NCI-H345 treated with DMSO at 0.1 percent for 48 hours (cell line): ENCODE measurements around the gene MATK.

Experiments
- DNase-seq: peaks from one replicate; lab custom pipeline; 2025; ENCODE audit not compliant: unreplicated experiment; lab: John Stamatoyannopoulos, UW

Gene MATK

DNA sequence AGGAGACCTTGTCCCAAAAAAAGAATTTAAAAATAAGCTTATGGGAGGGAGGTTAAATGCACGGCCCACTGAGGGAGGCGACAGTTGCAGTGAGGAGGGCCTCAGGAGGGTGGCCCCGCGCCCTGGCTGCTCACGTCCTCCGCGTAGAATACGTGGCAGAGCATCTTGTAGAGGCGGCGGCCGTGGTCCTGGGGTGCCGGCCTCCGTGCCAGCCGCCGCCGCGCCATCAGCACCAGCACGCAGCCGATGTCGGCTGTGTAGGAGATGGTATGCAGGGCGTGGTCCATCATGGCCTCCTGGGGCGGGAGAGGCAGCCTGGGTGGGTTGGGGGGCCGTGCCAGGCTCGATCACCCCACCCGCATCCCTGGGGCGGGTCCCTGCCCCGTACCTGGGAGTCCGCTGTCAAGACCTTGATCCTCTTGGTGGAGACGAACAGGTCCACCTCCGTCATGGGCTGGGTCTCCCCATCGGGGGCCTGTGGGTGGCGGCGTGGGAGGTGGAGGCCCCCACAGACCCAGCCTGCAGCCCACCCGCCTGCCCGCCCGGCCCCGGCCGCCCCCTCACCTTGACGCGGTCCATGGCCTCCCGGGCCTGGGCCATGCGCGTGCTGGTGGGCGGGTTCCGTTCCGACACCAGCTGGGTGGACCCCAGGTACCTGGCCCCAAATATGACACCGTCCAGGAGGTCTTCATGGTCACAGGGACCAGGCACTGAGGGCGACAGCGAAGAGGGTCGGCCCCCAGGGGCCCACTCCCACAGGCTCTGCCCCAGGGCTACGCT, 32.4 kb downstream of the MATK start:
- DNase-seq: no peak

DNA sequence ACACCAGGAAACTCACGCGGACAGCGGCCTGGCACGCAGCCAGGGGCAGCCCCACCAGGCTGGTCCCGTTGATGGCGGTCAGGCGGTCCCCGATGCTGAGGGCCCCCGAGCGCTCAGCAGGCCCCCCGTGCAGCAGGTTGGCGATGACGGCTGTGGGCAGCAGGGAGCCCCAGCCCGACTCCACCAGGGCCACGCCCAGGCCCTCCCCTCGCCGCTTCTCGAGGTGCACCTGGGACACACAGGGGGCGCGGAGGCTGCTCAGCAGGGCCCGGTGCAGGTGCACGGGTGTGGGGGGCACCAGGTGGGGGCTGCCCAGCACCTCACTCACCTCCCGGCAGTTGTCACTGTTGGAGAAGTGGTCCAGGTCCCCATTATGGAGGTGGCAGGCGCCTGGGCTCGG, 33.7 kb downstream of the MATK start:
- DNase-seq: no peak

DNA sequence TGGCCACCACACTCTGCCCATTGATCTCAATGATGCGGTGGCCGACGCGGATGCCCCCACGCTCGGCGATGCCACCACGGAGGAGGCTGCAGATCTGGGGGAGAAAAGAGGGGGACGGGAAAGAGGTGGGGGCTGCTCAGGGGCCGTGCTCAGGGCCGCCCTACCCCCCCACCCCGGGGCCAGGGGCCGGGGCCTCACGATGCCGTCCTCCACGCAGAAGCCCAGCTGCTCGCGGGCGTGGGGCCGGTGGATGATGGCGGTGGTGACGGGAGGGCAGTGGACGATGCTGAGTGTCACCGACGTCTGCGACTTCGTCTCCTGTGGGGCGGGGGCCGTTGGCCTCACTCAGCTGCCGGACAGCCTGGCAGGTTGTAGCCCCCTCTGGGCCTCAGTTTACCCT, 34.9 kb downstream of the MATK start:
- no peak for DNase-seq

DNA sequence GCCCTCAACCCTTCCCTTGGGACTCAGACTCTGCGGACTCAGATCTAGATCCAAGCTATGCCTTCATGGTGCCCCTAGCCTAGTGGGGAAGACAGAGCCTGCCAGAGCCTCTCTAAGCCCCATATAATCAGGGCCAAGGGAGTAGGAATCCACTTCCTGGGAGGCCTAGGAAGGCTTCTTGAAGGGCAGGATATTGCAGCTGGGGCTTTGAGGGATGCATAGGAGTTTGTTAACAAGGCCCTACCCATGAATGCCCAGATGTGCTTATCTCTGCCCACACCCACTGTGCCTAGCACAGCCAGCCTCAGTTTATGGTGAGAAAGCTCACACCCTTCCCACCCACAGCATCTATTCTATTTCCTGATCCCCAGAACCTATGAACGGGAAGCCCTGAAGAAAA, 36.0 kb downstream of the MATK start:
- DNase-seq: no peak

DNA sequence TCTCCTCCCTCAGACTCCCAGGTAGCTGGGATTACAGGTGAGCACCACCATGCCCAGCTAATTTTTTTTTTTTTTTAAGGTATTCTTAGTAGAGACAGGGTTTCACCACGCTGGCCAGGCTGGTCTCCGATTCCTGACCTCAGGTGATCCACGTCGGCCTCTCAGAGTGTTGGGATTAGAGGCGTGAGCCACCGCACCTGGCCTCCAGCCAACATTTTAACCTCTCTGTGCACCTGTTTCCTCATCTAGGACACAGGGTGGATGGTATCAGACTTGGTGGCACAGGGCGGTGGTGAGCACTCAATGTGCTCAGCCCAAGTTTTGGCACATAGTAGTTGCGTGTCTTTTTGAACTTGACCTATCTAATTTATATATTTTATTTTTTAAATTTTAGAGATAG, 37.2 kb downstream of the MATK start:
- DNase-seq: no peak

DNA sequence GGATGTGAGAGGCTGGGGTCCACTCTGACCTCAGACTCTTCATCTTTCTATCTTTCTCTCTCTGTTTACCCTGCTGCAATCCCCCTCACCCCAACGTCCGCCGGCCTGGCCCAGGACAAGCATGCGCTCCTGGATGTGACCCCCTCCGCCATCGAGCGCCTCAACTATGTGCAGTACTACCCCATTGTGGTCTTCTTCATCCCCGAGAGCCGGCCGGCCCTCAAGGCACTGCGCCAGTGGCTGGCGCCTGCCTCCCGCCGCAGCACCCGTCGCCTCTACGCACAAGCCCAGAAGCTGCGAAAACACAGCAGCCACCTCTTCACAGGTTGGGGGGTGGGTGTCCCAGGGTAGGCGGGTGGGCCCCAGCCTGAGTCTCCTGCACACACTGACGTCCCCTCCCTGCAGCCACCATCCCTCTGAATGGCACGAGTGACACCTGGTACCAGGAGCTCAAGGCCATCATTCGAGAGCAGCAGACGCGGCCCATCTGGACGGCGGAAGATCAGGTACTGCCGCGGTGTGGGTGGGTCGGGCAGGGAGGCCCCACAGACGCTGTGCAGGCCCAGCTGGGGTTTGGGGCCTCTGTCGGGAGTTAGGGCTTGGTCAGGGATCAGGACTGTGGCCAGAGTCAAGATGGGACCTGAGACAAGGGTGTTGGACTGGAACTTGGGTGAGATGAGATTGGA, 39.7 kb downstream of the MATK start:
- DNase-seq: no peak

DNA sequence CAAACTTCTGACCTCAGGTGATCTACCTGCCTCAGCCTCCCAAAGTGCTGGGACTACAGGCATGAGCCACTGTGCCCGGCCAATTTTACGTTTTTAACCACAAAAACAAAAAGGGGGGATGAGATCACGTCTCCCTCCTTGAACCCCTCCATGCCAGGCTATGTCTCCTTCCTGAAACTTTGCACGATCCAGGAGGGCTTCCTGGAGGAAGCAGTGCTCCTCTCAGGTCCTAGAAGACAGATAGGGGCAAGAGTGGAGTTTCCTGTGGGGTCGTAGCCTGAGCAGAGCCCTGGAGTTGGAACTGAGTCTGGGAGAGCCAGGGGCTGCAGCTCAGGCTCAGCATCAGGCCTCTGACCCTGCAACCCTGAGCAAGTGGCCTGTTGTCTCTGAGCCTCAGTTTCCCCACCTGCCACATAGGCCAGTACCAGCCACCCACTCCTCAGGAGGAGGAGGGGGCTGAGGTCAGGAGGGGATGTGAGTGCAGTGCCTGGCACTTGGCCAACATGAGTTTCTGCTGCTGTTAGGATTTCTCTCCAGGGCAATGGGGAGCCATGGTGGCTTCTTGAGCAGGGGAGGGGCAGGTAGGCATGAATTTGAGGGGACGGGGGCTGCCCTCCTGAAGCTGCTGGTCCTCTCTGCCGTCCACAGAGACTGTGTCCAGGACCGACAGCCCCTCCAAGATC, 40.7 kb downstream of the MATK start:
- DNase-seq: no peak

DNA sequence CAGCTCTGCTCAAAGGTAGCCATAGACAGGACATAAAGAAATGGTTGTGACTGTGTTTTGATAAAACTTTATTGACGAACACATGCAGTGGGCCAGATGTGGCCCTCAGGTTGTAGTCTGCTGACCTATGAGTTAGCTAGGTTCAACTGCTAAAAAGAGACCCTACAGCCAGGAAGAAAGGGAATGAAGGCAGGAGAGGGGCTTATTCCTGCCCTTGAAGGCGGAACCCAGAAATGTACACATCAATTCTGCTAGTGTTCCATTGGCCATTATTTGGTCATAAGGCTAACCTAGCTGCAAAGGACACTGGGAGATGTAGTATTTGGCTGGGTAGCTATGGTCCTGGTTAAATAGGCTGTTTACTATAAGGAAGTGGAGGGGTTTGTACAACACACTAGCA, 42.7 kb downstream of the MATK start:
- DNase-seq: no peak

DNA sequence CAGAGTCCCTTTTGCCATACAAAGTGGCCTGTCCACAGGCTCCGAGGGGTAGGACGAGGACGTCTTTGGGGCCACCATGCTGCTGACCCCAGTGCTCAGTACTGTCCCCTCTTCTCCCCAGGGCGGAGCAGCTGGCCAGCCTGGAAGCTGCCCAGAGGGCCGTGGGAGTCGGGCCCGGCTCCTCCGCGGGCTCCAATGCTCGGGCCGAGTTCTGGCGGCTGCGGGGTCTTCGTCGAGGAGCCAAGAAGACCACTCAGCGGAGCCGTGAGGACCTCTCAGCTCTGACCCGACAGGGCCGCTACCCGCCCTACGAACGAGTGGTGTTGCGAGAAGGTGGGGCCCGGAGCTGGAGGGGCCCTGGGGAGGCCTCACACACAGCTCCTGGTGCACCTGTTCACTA, 45.8 kb downstream of the MATK start:
- no peak for DNase-seq

DNA sequence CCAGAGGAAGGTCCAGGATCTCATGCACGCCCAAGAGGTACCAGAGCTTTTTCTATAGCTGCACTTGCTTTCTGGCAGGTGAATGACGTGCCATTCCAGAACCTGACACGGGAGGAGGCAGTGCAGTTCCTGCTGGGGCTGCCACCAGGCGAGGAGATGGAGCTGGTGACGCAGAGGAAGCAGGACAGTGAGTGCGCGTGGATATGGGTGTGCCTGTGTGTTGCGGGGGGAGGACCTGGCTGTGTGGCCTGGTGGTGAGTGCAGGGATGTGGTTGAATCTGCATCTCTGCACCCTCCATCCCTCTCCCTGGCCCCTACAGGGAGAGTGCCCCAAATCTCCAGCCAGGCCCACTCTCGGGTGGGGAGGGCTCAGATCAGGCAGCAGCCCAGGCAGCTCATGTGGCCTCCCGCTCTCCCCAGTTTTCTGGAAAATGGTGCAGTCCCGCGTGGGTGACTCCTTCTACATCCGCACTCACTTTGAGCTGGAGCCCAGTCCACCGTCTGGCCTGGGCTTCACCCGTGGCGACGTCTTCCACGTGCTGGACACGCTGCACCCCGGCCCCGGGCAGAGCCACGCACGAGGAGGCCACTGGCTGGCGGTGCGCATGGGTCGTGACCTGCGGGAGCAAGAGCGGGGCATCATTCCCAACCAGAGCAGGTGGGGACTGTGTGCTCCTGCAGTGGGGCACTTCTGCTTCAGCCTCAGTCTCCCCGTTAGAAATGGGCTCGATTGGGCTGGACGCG, 47.5 kb downstream of the MATK start:
- DNase-seq: no peak

DNA sequence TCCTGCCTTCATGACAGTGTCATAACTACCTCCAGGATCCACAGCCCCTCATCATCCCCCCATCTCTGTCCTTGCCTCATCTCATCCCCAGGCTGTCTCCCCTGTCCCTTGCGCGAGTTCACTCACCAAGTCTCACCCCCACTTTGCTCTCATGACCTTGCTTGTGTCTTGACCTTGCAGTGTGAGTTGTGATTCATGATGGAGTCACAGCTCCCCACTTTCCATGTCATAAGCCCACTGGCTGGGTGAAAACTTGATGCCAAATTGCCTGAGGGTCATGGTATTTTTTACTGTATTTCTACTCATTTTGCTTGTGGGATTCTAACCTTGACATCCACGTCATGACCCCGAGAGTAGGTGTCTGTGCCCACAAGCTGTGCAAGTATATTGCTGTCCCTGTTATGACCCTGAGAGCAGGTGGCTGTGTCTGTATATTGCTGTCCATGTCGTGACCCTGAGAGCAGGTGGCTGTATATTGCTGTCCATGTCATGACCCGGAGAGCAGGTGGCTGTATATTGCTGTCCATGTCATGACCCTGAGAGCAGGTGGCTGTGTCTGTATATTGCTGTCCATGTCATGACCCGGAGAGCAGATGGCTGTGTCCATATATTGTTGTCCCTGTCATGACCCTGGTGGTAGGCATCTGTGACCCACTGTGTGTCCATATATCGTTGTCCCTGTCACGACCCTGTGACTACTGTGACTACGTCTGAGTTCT, 48.5 kb downstream of the MATK start:
- DNase-seq: no peak

DNA sequence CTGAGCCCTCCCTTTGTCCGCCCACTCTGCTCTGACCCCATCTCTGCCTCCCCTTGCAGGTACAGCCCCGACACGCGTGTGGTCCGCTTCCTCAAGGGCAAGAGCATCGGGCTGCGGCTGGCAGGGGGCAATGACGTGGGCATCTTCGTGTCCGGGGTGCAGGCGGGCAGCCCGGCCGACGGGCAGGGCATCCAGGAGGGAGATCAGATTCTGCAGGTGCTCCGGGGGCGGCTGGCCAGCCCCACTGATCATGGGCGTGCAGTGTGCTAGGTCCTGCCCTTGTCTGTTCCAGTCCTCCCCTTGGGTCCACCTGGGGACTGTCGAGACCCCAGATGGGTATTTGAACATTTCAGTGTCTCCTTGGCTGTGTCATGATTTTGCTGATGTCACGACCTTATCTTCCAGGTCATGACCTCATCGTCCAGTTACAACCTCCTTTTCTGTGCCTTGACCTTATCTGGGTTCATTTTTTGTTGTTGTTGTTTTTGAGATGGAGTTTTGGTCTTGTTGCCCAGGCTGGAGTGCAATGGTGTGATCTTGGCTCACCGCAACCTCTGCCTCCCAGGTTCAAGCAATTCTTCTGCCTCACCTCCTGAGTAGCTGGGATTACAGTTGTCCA, 50.0 kb downstream of the MATK start:
- DNase-seq: no peak

DNA sequence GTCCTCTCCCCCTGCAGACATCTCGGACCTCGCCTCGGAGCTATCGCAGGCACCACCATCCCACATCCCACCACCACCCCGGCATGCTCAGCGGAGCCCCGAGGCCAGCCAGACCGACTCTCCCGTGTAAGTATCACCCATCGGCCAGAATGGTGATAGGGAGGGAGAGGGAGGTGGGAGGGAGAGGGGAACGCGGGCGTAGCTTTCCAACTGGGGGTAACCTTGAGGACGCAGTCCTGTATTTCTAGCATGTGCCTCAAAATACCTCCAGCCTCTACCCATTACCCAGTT, 51.9 kb downstream of the MATK start:
- no peak for DNase-seq

DNA sequence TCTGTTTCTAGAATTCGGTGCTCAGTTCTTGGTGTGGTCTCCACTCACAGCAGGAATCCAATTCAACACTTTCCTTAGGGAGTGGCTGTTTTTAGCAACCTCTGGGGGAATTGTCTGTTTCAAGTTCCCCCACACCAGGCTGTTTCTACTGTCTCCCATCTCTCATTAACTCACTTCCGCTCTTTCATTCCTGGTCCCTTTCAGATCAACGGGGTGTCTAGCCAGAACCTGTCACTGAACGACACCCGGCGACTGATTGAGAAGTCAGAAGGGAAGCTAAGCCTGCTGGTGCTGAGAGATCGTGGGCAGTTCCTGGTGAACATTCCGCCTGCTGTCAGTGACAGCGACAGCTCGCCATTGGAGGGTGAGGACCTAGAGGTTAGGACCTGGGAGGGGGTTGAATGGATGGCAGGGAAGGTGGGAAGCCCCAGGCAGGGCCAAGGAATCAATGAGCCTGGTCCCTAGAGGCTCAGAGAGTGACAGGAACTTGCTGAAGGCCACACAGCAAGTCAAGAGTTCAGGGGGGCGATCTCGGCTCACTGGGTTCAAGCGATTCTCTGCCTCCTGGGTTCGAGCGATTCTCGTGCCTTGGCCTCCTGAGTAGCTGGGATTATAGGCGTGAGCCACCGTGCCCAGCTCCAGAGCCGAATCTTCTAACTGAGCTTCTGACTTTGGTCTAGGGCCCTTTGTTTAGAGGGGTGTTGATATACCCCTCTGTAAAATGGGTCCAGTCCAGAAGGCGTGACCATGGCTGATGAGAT, 52.5 kb downstream of the MATK start:
- no peak for DNase-seq

DNA sequence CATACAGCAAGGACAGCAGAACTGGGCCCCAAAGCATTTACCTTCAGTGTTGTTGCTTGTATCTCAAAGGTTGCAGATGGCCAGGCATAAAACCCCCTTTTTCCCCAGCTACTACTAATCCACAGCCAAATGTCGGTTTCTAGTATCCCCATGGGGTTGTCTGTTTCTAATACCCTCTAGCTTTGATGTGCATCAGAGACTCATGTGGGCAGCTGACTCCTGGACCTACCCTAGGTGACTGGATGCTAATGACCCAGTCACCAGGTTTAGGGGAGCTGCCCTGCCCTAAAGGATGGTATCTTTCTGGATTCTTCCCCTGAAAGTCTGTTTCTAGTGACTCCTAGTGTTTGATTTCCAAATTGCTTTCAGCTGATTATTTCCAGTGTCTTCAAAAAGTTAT, 54.1 kb downstream of the MATK start:
- DNase-seq: no peak

DNA sequence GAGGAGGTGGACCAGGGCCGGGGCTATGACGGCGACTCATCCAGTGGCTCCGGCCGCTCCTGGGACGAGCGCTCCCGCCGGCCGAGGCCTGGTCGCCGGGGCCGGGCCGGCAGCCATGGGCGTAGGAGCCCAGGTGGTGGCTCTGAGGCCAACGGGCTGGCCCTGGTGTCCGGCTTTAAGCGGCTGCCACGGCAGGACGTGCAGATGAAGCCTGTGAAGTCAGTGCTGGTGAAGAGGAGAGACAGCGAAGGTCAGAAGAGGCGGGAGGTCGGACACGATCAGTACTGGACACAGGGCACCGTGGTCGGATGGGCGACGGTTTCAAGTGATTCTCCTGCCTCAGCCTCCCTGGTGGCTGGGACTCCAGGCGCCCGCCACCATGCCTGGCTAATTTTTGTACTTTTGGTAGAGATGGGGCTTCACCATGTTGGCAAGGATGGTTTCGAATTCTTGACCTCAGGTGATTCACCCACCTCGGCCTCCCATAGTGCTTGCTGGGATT, 55.7 kb downstream of the MATK start:
- DNase-seq: no peak
